Non-pigmented ciliary epithelial cell (primary cell): ENCODE data around the gene MXD4.
A peak's percentile ranks its signal among the peaks of the same experiment; 100 is the strongest.
"Not testable (repeated sequence)": the region's sequence is repeated elsewhere in the genome, so short reads cannot be mapped to it uniquely, and the experiment has no call there.

Experiments used
- DNase-seq: peaks from one replicate; pipeline ENCODE4 v3.0.0-alpha.2; 2010; ENCODE audit warnings: low read depth

MXD4 gene

DNA sequence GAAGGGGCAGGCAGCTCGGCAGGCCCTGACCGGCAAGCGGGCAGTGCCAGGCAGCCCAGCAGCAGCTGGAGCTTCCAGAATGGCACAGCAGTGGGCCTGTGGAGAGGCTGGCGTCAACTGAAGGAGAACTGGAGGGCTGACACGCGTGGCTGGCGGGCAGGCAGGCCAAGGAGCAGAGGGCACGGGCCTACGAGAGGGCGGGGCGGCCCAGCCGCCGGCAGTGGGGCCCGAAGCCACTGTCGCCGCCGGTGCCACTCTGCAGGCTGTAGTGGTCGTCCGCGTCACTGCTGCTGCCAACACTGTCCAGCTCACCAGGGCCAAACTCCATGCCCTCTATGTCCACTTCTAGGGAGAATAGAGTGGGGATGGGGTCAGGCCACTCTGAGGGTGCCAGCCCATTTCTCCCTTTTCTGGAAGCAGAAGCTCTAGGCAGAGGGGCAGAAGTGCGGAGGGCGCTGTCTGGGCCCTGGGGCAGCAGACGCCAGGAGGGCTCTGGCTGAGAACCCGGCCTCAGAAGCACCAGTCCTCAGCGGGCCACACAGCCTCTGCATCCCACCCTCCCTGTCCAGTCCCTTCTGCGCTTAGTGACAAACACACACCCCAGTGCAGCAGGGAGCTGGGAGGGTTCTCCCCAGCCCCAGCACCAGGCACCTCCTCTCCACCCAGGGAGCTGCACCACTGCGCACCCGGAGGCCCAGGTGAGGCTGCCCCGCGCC is 11.4 kb downstream of the MXD4 start:
- DNase-seq, result no peak

DNA sequence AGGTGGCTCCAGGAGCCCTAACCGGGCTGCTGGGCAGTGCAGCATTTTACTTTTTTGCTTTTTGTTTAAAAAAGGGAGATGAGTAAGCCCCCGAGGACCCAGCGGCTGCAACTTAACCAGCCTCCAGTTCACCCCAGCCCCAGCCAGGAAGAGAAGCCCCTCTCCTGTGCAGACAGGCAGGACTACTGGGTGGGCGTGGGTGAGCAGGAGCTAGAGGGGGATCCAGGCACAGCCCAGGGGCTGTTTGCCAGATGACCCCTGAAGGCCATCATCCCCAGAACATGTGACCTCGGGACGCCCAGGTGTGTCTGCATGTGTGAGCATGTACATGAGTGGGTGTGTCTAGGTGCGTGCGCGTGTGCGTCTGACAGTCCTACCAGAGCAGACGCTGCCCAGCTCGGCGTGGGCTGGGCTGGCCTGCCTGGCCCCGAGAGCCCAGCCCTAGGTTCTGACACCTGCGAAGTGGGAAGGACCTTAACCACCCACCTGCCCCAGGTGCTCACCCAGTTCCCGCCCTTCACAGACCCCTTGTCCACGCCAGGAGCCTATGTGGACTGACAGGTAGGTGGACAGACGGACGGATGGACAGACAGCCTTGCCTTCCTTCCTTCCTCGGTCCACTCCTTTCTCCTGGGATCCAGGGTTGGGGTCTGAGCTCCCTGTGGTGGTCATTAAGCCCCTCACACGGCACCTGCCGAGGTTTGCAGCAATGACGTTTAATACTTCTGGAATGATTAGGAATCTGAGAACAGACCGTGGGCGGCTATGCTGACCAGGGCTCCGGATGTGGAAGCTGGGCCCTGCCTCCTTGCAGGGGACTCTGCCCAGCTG is 12.2 kb downstream of the MXD4 start:
- no peak for DNase-seq

DNA sequence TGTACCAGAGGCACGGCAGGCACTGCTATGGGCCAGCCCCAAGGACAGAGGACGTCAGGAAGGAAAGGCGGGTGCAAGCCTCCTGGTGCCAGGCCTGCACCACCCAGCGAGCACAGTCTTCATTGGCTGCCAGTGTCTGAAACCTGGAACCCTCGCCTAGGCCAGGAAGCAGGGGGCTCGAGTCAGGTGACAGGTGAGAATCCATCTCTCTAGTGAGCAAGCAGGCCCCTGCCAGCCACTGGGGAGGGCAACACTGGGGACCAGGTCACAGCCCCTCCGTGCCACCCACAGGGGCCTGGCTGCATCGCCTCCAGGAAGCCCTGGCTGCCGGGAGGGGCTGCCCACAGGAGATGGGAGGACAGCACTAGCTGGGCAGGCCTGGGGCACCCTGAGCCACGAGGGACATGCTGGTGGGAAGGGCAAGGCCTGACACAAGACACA is 13.1 kb downstream of the MXD4 start:
- DNase-seq, result no peak

GRCh38 chr4:2248044-2248780 is 13.7 kb downstream of the MXD4 start:
- no peak for DNase-seq

DNA sequence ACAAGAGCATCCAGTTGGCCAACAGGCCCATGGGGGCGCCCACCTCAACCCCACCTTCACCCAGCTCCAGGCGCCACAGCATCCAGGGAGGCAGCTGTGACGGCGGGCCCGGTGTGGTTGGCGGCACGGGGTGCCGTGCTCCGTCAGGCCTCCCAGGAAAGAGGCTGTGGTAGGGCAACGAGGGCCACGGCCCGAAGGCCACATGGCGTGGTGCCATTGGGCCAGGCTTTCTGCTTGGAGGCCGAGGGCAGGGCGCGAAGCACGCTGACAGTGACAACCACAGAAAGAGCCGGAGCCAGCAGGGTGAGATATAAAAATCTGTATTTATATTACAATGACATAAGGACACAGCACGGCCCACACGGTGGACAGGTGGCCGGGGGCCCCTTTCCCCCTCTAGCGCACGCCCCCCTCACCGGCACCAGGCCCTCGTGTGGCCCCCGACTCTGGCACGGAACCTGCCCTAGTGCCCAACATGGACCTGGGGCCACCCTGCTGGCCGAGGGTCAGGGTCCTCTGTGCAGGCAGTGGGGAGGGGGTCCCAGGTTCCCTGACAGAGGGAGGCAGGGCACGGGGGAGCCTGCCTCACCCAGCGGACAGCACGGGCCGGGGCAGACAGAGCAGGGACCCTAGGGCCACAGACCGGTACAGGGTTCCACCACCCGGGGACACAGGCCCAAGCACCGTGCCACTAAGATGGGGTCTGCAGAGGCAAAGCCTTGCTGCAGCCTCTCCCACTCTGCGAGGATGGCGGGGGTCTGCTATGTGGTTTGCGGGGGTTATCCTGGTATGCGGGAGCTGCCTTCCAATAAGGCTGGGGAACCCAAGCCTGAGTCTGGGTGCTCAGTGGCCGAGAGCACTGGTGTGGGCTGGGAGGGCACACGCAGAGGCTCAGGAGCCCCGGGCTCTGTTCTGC is 14.5 kb downstream of the MXD4 start:
- no peak for DNase-seq

DNA sequence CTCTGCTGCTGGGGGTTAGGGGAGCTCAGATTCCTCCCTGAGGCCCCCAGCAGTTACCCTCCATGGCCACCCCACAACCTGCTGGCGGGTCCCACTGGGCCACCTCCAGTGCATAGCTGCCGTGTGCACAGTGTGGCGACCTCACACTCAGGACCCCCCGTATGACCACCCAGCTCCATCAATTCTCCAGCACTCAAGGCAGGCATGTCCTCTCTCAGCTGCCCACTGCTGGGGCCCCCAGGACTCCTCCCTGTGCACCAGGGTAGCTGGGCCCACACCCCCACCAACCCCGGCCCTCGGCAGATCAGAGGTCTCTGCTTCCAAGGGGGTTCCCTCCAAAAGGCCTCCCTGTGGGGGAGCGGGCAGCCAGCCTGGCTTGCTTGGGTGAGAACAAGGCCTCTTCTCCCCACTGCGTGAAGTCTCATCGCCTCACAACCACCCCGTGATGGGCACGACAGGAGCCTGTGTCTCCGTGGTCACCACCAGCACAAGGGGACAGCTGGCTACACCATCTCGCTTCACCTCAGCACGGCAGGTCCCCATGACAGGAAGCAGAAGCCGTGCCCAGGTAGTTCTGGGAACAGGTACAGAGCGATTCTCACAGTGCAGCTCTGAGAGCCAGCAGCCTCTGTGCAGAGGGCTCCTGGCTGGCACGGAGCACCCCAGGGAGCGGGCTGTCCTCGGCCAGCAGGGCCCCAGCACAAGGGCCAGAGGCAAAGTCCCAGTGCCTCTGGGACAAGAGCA is 15.4 kb downstream of the MXD4 start:
- DNase-seq, result no peak

- no peak for DNase-seq
These were observed 16.1 kb downstream of the MXD4 start for GRCh38 chr4:2245787-2246275.

GRCh38 chr4:2245057-2245786 is 16.7 kb downstream of the MXD4 start:
- no peak for DNase-seq

DNA sequence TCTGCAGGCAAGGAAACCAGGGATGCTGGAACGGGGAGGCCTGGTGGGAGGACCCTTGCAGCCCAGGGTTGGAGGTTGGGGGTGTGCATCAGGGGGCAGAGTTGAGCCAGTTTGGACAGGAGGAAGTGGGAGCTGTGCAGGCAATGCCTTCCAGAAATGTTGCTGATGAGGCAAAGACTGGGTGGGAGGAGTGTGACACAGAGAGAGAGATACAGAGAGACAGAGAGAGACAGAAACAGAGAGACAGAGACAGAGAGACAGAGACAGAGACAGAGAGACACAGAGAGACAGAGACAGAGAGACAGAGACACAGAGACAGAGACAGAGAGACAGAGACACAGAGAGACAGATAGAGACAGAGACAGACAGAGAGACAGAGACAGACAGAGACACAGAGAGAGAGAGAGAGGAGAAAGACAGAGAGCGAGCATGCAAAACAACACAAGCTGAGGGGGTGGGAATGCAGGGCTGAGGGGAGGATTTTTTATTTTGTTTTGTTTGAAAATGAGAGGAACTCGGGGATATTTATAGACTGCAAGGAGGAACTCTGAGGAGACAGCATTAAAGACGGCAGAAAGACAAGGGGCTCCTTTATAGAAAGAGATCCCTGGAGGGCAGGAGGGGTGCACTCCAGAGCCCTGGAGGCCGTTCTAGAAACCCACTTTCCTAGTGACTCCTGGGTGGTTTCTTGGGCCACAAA is 18.1 kb downstream of the MXD4 start:
- DNase-seq, result no peak

DNA sequence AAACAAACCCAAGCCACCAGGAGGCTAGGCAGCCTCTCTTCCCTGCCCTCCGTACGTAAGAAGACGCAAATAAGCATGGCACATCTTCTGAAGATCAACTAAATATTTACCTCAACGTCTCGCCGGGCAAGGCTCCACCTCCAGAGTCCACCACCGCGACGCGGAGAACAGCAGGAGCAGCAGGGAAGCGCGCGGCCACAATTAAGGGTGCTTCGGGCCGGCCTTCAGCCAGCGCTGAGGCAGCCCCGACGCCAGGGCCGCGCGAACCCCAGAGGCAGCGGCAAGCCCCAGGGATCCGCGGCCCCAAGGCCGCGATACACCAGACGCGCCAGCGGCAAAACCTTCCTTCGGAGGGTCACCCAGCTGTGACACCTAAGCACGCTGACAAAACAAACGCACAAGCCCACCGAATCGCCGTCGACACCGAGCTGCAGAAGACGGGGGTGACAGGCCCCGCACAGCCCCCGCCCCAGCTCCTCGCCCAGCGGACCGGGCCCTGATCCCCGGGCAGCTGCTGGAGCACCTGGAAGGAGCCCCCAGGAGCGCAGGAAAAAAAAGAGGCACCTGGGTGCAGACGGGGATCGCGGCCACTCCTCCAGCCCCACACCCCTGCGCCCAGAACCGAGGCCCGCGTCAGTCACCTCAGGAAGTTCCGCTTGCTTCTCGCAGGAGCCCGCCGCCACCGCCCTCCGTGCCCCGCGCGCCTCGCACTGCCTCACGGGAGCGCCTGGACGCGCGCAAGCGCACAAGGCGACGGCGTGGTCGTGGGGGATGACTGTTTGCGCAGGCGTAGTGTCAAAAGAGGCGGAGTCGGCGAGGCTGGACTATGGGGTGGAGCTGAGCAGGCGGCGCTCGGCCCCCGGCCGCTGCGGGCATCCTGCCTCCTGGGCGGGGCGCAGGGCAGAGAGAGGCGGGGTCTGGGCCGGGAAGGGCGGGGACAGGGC is 20.2 kb downstream of the MXD4 start, which contains the start of the genes HAUS3 and POLN:
TSS of gene HAUS3 (minus strand) at position 712 of the 944 bp plus-strand sequence. CDS start 1,175 bp downstream, outside the sequence.
TSS of gene POLN (minus strand) at position 712 of the 944 bp plus-strand sequence. CDS start 12,890 bp downstream, outside the sequence.
- DNase-seq, result peak; percentile 88

GRCh38 chr4:2241003-2241402 is 20.9 kb downstream of the MXD4 start:
- DNase-seq, result no peak

DNA sequence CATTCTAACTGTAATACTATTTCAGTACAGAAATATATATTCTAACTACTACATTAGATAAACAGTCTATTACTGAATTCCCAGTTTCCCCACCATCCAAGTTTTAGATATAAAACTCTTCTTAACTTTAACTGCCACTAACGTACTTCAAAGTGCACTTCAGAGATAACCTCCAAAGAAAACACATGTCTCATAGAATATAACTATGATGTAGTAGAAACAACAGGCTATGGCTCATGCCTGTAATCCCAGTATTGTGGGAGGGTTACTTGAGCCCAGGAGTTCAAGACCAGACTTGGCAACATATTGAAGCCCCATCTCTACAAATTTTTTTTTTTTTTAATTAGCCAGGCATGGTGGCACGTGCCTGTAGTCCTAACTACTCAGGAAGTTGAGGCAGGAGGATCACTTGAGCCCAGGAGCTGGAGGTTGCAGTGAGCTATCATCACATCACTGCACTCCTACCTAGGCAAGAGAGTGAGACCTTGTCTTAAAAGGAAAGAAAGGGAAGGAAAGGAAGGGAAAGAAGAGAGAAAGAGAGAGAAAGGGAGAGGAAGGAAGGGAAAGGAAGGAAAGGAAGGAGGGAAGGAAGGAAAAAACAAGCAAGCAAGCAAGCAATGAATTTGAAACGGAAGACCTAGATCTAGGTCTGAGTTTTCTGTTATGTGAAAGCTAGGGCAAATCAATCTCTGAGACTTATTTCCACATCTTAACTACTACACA is 24.8 kb downstream of the MXD4 start:
- DNase-seq, result no peak

GRCh38 chr4:2231082-2231481 is 30.8 kb downstream of the MXD4 start:
- DNase-seq, result no peak

DNA sequence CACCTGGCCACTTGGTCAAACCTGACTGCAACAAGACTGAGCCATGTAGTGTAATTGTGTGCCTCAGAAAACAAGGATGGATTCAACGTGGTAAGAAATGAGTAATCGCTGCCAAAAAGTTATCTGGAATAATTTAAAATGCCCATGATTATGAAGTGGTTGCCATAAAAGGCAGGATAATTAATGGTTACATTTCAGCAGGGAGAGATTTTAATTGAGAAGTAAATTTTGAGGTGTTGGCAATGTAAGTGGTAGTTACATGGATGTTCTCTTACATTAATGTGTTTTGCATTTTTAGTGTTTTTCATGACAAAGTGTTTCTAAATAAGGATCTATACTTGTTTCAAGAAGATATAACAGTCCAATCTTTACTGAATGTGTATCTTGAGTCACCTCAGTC is 35.6 kb downstream of the MXD4 start:
- DNase-seq, result no peak

DNA sequence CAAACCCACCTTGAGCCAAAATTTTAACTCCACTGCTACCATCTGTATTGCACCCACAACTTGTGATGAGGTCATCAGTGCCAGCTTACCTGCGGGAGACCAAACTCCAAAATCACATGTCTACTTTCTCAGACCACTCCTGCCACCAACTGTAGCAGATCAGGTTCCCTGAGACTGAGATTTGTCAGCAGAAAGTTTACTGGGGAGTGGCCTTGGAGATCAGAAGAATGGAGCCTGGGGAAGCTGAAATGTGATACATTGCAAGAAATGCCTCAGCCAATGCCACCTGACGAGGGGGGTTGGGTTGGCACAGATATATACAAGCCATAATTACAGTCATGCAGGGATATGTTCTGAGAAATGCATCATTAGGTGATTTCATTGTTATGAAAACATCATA is 39.1 kb downstream of the MXD4 start:
- DNase-seq, result no peak

DNA sequence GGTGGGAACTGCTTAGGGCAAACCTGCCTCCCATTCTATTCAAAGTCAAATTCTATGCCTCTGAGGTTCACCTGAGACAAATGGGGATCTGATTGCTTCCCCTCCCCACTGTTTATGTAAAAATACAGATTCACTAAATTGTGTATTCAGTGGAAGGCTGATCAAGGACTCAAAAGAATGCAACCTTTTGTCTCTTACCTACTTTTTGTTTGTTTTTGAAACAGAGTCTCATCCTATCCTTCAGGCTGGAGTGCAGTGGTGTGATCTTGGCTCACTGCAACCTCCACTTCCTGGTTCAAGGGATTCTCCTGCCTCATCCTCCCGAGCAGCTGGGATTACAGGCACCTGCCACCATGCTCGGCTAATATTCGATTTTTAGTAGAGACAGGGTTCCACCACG is 40.5 kb downstream of the MXD4 start:
- DNase-seq, result not testable (repeated sequence)

- DNase-seq, result no peak
These were observed 41.8 kb downstream of the MXD4 start for GRCh38 chr4:2220016-2220630.
